K562 (cell line): Measurements from ENCODE around the gene PDE4A. TPM values are rescaled to one million over a fixed set of nuclear protein-coding genes. Genes with fewer than 3 reads are reported as not detected.

Experiments
- AFF1 ChIP-seq, 2 experiments: fragments of 450-650 bp; IDR thresholded peaks; 2 replicates each; pipeline ENCODE4 v1.6.1; 2018; ENCODE audit warnings: mild to moderate bottlenecking in 2 of 2, low read depth in 1 of 2; ENCODE audit not compliant: partially characterized antibody in 2 of 2
- CCAR2 ChIP-seq: fragments of 200-400 bp; formaldehyde crosslinking; IDR thresholded peaks from 2 replicates; pipeline ENCODE4 v1.6.1; 2017; ENCODE audit warnings: mild to moderate bottlenecking, low read depth, low read length
- ETS2 ChIP-seq: IDR thresholded peaks from 2 replicates; pipeline ENCODE4 v1.6.1; 2016; ENCODE audit warnings: borderline replicate concordance, missing genetic modification characterization, mild to moderate bottlenecking, moderate library complexity, missing compliant biosample characterization; ENCODE audit not compliant: poor library complexity, severe bottlenecking
- FOS ChIP-seq: IDR thresholded peaks from 3 replicates; pipeline ENCODE4 v1.6.1; 2011; ENCODE audit not compliant: insufficient read length; ENCODE audit errors: extremely low read depth
- GABPA ChIP-seq: fragments of 200-800 bp; sonication (Bioruptor generic); conservative IDR thresholded peaks from 2 replicates; pipeline ENCODE4 v1.6.1; 2016; ENCODE audit warnings: low read depth, missing genetic modification characterization, missing compliant biosample characterization
- GTF2F1 ChIP-seq: IDR thresholded peaks from 2 replicates; pipeline ENCODE4 v1.6.1; 2011; ENCODE audit warnings: low read depth, low read length, improper control_type of control experiment
- HDAC1 ChIP-seq, 2 experiments: fragments of 450-650 bp; IDR thresholded peaks; 2 replicates each; pipeline ENCODE4 v1.6.1; 2016 to 2017; ENCODE audit warnings: inconsistent platforms in 1 of 2, mild to moderate bottlenecking in 1 of 2, moderate library complexity in 1 of 2
- MEF2D ChIP-seq: conservative IDR thresholded peaks from 2 replicates; pipeline ENCODE4 v1.6.1; 2016; ENCODE audit warnings: low read depth, missing genetic modification characterization, missing compliant biosample characterization
- PCBP2 ChIP-seq: fragments of 200-400 bp; formaldehyde crosslinking; IDR thresholded peaks from 2 replicates; pipeline ENCODE4 v1.6.1; 2018; ENCODE audit warnings: low read length, low read depth, mild to moderate bottlenecking, moderate library complexity; ENCODE audit not compliant: poor library complexity, severe bottlenecking
- PTBP1 ChIP-seq: fragments of 200-400 bp; formaldehyde crosslinking; IDR thresholded peaks from 2 replicates; pipeline ENCODE4 v1.6.1; 2017; ENCODE audit warnings: low read depth, low read length
- RB1 ChIP-seq: fragments of 450-650 bp; IDR thresholded peaks from 2 replicates; pipeline ENCODE4 v1.6.1; 2017; ENCODE audit warnings: low read depth, mild to moderate bottlenecking
- STAT5A ChIP-seq: IDR thresholded peaks from 2 replicates; pipeline ENCODE4 v1.6.1; 2012; ENCODE audit warnings: low read length, inconsistent platforms, borderline replicate concordance
- TAF9B ChIP-seq: fragments of 450-650 bp; IDR thresholded peaks from 2 replicates; pipeline ENCODE4 v1.6.1; 2018; ENCODE audit warnings: mild to moderate bottlenecking; ENCODE audit not compliant: partially characterized antibody
- ZC3H4 ChIP-seq: sonication (generic); formaldehyde crosslinking; IDR thresholded peaks from 2 replicates; pipeline ENCODE4 v1.9.0; 2021; ENCODE audit warnings: missing genetic modification reagents, borderline replicate concordance
- ZNF41 ChIP-seq: fragments of 250-450 bp; sonication (Bioruptor Pico); conservative IDR thresholded peaks from 2 replicates; pipeline ENCODE4 v1.4.0; 2020; ENCODE audit warnings: mild to moderate bottlenecking
- polyA plus RNA-seq, 8 experiments: library from polyadenylated mRNA; depleted of rRNA in 4 of 8; stranded (reverse) in 5 of 8; unstranded in 3 of 8; fragments of >200 nt; fragmentation: Nextera tagmentation in 2 of 8; fragmentation: Illumina TruSeq in 1 of 8; extraction: Ambion mirVana in 2 of 8; extraction: Trizol in 1 of 8; gene quantifications; 2 replicates each; pipeline versions ENCODE4 v1.2.1 to v1.2.3, GENCODE V29; 2011 to 2014; ENCODE audit warnings: inconsistent platforms in 1 of 8, missing spikeins in 1 of 8
- total RNA-seq, 7 experiments: library from RNA; depleted of rRNA in 6 of 7; stranded (reverse); fragments of >200 nt in 6 of 7; fragmentation: Illumina TruSeq in 2 of 7; extraction: Trizol in 2 of 7; gene quantifications; 2 replicates each; pipeline versions ENCODE4 v1.2.1 to v1.2.3, GENCODE V29; 2011 to 2021; ENCODE audit warnings: low replicate concordance in 1 of 7
- TF ChIP-seq, protein P1 (sequence below), 2 experiments: IDR thresholded peaks; 2 replicates each; pipeline ENCODE4 v1.6.1; 2011; ENCODE audit warnings: borderline replicate concordance in 1 of 2, control low read depth in 1 of 2, low read depth in 1 of 2, low read length in 1 of 2, mild to moderate bottlenecking in 1 of 2, mixed read lengths in 1 of 2, moderate library complexity in 1 of 2; ENCODE audit not compliant: insufficient read depth in 1 of 2, insufficient read length in 1 of 2, poor library complexity in 1 of 2, severe bottlenecking in 1 of 2; ENCODE audit errors: extremely low read depth in 1 of 2
- TF ChIP-seq, protein P2 (sequence below): IDR thresholded peaks from 2 replicates; pipeline ENCODE4 v1.6.1; 2011; ENCODE audit warnings: borderline replicate concordance, low read depth, mild to moderate bottlenecking, moderate library complexity, low read length; ENCODE audit not compliant: insufficient read depth, poor library complexity, severe bottlenecking
- TF ChIP-seq, protein P3 (sequence below): fragments of 450-650 bp; IDR thresholded peaks from 2 replicates; pipeline ENCODE4 v1.6.1; 2016

PDE4A gene
- total and polyA plus RNA-seq, 9 of the 15 experiments (the other 6 are each of a cell fraction or from before 2014, with no cell fraction given), result 0.66 to 26.9 (median 4.6) TPM

DNA sequence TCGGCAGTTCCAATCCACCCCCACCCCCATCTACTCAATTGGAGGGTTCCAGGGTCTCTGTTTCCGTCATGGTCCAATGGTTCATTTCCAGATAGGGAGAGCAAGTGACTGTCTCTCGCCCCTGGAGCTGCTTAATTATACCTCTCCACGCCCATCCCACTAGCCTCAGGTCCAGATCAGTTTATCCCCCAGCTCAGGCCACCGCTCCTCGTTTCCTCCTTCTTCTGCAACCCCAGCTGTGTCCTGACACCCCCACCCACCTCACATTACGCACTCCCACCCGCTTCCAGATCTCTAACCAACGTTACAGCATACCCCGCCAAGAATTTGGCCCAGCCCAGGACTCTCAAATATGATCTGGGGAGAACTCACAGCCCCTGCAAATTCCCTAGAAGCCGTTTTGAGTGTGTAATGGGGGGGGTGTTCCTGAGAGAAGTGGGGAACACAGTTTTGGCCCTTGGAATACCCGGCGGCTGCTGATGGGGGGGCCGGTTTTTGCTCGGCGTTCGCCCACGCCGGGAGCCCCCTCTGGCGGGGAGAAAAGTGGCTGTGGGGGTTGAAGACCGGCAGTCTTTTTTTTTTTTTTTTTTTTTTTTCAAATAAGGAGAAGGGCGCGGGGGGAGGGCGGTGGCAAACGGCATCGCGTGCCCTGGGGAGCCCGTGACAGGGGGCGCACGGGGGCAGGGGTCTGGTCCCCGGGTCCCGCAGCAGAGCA, 1.7 kb upstream of the PDE4A start (continued):
- TF ChIP-seq, protein P1, sequence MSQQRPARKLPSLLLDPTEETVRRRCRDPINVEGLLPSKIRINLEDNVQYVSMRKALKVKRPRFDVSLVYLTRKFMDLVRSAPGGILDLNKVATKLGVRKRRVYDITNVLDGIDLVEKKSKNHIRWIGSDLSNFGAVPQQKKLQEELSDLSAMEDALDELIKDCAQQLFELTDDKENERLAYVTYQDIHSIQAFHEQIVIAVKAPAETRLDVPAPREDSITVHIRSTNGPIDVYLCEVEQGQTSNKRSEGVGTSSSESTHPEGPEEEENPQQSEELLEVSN (IDR thresholded peaks at IDR 0.05; ENCODE audit: borderline replicate concordance in 1 of 2, extremely low read depth in 1 of 2, insufficient read depth in 1 of 2, insufficient read length in 1 of 2, low read depth in 1 of 2, low read length in 1 of 2, poor library complexity in 1 of 2, severe bottlenecking in 1 of 2), result no peak
- TF ChIP-seq, protein P2, sequence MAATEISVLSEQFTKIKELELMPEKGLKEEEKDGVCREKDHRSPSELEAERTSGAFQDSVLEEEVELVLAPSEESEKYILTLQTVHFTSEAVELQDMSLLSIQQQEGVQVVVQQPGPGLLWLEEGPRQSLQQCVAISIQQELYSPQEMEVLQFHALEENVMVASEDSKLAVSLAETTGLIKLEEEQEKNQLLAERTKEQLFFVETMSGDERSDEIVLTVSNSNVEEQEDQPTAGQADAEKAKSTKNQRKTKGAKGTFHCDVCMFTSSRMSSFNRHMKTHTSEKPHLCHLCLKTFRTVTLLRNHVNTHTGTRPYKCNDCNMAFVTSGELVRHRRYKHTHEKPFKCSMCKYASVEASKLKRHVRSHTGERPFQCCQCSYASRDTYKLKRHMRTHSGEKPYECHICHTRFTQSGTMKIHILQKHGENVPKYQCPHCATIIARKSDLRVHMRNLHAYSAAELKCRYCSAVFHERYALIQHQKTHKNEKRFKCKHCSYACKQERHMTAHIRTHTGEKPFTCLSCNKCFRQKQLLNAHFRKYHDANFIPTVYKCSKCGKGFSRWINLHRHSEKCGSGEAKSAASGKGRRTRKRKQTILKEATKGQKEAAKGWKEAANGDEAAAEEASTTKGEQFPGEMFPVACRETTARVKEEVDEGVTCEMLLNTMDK, result peak; percentile 63
- no peak for TF ChIP-seq STAT5A
- TF ChIP-seq FOS, result no peak
- TF ChIP-seq ZNF41 (CRISPR knock-in tag), result no peak
- TF ChIP-seq CCAR2, result no peak
- no peak for TF ChIP-seq PTBP1
- TF ChIP-seq GABPA (tag), result no peak
- no peak for TF ChIP-seq ZC3H4 (CRISPR knock-in tag)
- no peak for TF ChIP-seq ETS2 (tag)
- no peak for TF ChIP-seq PCBP2
- no peak for TF ChIP-seq GTF2F1
- 0 out of 2 replicates have a peak, but pooled peaks have one; percentile 5 for TF ChIP-seq RB1
- TF ChIP-seq, protein P3, sequence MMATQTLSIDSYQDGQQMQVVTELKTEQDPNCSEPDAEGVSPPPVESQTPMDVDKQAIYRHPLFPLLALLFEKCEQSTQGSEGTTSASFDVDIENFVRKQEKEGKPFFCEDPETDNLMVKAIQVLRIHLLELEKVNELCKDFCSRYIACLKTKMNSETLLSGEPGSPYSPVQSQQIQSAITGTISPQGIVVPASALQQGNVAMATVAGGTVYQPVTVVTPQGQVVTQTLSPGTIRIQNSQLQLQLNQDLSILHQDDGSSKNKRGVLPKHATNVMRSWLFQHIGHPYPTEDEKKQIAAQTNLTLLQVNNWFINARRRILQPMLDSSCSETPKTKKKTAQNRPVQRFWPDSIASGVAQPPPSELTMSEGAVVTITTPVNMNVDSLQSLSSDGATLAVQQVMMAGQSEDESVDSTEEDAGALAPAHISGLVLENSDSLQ, result no peak
- peak; percentile 19 to 49; a peak in 1 of 4 replicates for TF ChIP-seq HDAC1 (IDR thresholded peaks at IDR 0.05)
- TF ChIP-seq AFF1 (IDR thresholded peaks at IDR 0.05; ENCODE audit: low read depth in 1 of 2, partially characterized antibody in 2 of 2), result no peak
- TF ChIP-seq MEF2D, result no peak
- peak; percentile 29 for TF ChIP-seq TAF9B
